Gastroesophageal sphincter (tissue), 3 donors: ENCODE data around the gene NXF2B.
"Not testable (repeated sequence)": the region's sequence is repeated elsewhere in the genome, so short reads cannot be mapped to it uniquely, and the experiment has no call there.

Source experiments
- CTCF ChIP-seq, 4 experiments: fragments of 200-600 bp in 2 of 4; fragments of 450-650 bp in 2 of 4; sonication (generic) in 1 of 4; IDR thresholded peaks; one replicate each; pipeline ENCODE4 v1.5.1; 2017 to 2019; ENCODE audit warnings: antibody characterized with exemption in 4 of 4, mild to moderate bottlenecking in 2 of 4, moderate library complexity in 2 of 4
- EP300 ChIP-seq: sonication (generic); formaldehyde crosslinking; IDR thresholded peaks from one replicate; pipeline ENCODE4 v1.6.1; 2017; ENCODE audit warnings: antibody characterized with exemption, mild to moderate bottlenecking
- POLR2A ChIP-seq, 2 donors: fragments of 450-650 bp; IDR thresholded peaks; one replicate each; pipeline ENCODE4 v1.6.1; 2017; ENCODE audit warnings: antibody characterized with exemption in 2 of 2, mild to moderate bottlenecking in 2 of 2, moderate library complexity in 1 of 2
- POLR2AphosphoS5 ChIP-seq: sonication (generic); formaldehyde crosslinking; IDR thresholded peaks from one replicate; pipeline ENCODE4 v1.6.1; 2017; ENCODE audit warnings: antibody characterized with exemption

- not testable (repeated sequence) for TF ChIP-seq CTCF (IDR thresholded peaks at IDR 0.05); POLR2A (IDR thresholded peaks at IDR 0.05); POLR2AphosphoS5; EP300
Measured at GRCh38 chrX:102471762-102472220, 32.0 kb upstream of the NXF2B start, which contains the start of gene TCP11X2.
